Esophagus mucosa (tissue), 1 donor: ENCODE data around the gene DNAJC22. TPM values are rescaled to one million over a fixed set of nuclear protein-coding genes. Genes with fewer than 3 reads are reported as not detected.
"Not testable (repeated sequence)": the region's sequence is repeated elsewhere in the genome, so short reads cannot be mapped to it uniquely, and the experiment has no call there.

ENCODE experiments used
- ATAC-seq: fragments of 200-7000 bp; cut with Tn5 transposase; one replicate; pipeline ENCODE4 v1.9.1; 2020
- total RNA-seq: library from RNA; stranded (reverse); gene quantifications from one replicate; pipeline ENCODE4 v1.2.4, GENCODE V29; 2023
- donor health status: DM: yes; HTN: yes; CAD: no.

Gene DNAJC22
- total RNA-seq = 0.16 TPM

- ATAC-seq = peak; percentile 11
Observed at GRCh38 chr12:49346659-49347310, at the start of gene DNAJC22. DNAJC22 (plus strand) TSS chr12:49346888; CDS start chr12:49348873, 1,985 bp downstream.

GRCh38 chr12:49297695-49298060 is 49.0 kb upstream of the DNAJC22 start:
- no peak for ATAC-seq

DNA sequence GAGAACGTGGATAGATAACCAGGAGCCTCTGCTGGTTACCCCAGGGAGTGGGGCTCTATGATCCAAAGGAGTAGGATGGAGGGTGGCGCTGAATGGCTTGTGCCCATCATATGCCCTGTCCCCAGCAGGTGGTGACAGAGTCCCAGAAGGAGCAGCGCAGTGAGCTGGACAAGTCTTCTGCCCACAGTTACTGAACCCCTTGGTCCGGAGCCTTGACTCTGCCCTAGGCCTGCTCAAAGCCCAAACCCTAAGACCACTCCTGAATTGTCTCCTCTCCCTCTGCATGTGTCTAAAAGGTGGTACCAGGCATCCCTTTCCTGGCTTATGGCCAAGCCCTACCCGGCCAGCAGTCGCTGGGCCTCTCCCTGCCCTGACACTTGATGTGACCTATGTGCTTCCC is 48.5 kb upstream of the DNAJC22 start:
- no peak for ATAC-seq

DNA sequence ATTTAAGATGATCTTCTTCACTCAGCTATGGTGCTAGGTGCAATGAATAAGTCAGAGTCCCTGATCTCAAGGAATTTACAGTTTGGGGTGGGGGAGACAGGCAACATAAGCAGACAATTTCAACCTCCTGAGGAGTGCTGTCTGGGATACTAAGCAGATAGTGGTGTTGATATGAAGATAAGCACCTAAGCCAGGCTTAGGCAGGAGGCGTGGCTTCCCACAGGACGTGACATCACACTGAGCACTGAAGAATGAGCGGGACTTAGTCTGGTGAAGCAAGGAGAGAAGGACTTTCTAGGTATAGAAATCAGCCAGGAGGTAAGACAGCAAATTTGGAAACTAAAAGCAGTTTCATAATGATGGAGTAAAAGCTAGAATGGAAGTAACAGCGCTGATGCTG is 44.9 kb upstream of the DNAJC22 start:
- ATAC-seq = no peak

- ATAC-seq = no peak
Observed at GRCh38 chr12:49304161-49304560, 42.5 kb upstream of the DNAJC22 start.

GRCh38 chr12:49305762-49306510 is 40.8 kb upstream of the DNAJC22 start:
- ATAC-seq = no peak

DNA sequence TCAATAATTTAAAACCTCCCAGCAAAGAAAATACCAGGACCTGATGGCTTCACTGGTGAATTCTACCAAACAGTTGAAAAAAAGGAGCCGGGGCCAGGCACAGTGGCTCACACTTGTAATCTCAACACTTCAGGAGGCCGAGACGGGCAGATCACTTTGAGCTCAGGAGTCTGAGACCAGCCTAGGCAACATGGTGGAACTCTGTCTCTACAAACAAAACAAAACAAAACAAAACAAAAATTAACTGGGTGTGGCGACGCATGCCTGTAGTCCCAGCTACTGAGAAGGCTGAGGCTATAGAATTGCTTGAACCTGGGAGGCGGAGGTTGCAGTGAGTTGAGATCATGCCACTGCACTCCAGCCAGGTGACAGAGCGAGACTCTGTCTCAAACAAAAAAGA is 37.3 kb upstream of the DNAJC22 start:
- no peak for ATAC-seq

DNA sequence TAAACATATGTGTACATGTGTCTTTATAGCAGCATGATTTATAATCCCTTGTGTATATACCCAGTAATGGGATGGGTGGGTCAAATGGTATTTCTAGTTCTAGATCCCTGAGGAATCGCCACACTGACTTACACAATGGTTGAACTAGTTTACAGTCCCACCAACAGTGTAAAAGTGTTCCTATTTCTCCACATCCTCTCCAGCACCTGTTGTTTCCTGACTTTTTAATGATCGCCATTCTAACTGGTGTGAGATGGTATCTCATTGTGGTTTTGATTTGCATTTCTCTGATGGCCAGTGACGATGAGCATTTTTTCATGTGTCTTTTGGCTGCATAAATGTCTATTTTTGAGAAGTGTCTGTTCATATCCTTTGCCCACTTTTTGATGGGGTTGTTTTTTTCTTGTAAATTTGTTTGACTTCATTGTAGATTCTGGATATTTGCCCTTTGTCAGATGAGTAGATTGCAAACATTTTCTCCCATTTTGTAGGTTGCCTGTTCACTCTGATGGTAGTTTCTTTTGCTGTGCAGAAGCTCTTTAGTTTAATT is 36.2 kb upstream of the DNAJC22 start:
- not testable (repeated sequence) for ATAC-seq

GRCh38 chr12:49314811-49315210 is 31.9 kb upstream of the DNAJC22 start:
- no peak for ATAC-seq

GRCh38 chr12:49317118-49317517 is 29.6 kb upstream of the DNAJC22 start:
- ATAC-seq = not testable (repeated sequence)

- not testable (repeated sequence) for ATAC-seq
Observed at GRCh38 chr12:49320411-49321103, 26.1 kb upstream of the DNAJC22 start.

GRCh38 chr12:49322367-49322707 is 24.4 kb upstream of the DNAJC22 start:
- ATAC-seq = no peak

GRCh38 chr12:49322708-49323523 is 23.8 kb upstream of the DNAJC22 start, which contains the start of gene TROAP:
TROAP (plus strand) TSS chr12:49323255; CDS start chr12:49323609, 354 bp downstream.
- peak; percentile 99 for ATAC-seq

DNA sequence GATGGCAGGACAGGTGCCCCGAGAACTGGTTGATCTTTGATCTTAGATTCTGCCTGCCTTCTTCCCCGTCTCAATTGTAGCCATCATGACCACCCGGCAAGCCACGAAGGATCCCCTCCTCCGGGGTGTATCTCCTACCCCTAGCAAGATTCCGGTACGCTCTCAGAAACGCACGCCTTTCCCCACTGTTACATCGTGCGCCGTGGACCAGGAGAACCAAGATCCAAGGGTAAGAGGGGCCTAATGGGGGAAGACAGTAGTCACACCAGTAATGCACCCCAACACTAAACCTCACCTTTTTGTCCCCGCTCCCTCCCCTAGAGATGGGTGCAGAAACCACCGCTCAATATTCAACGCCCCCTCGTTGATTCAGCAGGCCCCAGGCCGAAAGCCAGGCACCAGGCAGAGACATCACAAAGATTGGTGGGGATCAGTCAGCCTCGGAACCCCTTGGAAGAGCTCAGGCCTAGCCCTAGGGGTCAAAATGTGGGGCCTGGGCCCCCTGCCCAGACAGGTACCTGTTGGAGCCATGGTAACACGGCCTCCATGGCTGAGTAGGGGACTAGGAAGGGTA is 23.1 kb upstream of the DNAJC22 start:
- no peak for ATAC-seq

DNA sequence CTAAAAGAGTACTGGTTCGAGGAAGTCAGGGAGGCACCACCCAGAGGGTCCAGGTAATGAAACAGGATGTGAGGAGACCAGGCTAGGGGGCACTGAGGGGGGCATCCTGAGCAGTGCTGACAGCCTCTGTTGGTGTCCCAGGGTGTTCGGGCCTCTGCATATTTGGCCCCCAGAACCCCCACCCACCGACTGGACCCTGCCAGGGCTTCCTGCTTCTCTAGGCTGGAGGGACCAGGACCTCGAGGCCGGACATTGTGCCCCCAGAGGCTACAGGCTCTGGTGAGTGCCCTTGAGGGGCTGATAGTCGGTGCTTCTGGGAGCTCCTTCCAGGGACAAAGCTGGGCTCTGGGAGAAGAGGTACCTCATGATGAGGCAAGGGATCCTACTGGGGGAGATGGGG is 21.1 kb upstream of the DNAJC22 start:
- ATAC-seq = no peak

DNA sequence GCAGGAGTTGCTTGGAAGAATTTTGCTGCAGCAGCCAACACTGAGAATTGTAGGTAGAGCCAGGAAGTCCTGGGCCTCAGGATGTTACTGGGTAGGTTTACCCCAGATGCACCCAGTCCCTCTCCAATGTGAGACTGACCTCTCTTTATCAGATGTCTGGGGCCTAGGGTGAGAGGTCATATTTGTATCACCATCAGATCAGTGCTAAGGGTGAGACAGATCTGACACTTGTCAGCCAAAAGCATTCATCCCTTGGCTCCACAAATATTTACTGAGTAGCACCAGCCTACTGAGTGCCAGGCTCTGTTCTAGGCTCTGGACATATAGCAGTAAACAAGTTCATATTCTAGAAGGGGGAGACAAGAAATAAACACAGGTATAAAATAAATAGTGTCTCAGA is 19.3 kb upstream of the DNAJC22 start:
- ATAC-seq = no peak

DNA sequence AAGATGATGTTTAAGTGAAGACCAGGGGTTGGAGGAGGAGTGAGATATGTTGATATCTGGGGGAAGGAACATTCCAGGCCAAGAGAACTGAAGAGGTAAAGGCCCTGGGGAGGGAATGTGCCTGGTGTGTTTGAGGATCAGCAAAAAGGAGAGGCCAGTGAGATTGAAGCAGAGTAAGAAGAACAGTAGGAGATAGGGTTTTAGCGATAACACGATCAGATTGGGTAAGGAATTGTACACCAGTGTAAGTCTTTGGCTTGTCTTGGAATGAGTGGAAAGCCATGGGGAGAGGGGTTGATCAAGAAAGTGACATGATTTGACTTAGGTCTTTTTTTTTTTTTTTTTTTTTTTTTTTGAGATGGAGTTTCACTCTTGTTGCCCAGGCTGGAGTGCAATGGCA is 18.8 kb upstream of the DNAJC22 start:
- ATAC-seq = no peak

DNA sequence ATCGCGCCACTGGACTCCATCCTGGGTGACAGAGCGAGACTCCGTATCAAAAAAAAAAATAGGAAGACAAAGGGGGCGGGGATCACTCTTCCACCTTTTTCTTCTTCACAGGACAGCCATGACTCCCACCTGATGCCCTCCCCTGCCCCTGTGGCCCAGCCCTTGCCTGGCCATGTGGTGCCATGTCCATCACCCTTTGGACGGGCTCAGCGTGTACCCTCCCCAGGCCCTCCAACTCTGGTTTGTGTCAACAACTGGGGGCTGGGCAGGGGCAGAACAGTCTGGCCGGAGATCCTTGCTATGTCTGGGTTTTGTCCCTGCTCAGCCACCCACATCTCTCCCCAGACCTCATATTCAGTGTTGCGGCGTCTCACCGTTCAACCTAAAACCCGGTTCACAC is 17.9 kb upstream of the DNAJC22 start:
- ATAC-seq = no peak

- ATAC-seq = no peak
Observed at GRCh38 chr12:49330032-49330619, 16.6 kb upstream of the DNAJC22 start.

DNA sequence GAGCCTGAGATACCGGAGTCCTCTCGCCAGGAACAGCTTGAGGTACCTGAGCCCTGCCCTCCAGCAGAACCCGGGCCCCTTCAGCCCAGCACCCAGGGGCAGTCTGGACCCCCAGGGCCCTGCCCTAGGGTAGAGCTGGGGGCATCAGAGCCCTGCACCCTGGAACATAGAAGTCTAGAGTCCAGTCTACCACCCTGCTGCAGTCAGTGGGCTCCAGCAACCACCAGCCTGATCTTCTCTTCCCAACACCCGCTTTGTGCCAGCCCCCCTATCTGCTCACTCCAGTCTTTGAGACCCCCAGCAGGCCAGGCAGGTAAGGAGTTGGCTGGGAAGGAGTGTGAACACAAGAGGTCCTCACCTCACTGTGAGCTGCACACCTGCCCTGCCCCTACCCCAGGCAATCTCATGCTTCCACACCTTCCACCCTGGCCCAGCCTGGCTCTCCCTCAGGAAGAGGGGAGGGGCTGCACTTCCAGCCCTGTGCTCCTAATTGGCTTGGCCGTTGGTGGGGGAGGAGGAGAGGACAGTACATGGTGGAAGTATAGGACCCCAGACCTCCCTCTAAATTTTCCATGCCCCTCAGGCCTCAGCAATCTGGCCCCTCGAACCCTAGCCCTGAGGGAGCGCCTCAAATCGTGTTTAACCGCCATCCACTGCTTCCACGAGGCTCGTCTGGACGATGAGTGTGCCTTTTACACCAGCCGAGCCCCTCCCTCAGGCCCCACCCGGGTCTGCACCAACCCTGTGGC is 15.9 kb upstream of the DNAJC22 start:
- peak; percentile 12 for ATAC-seq
